GM08714 (cell line): ENCODE results near the gene PDIA3.
"Not testable (repeated sequence)": the region's sequence is repeated elsewhere in the genome, so short reads cannot be mapped to it uniquely, and the experiment has no call there.

Experiments used
- H3K4me3 ChIP-seq: fragments of 200-500 bp; sonication (Bioruptor generic); 2 replicates; pipeline ENCODE4 v1.5.1; 2014; ENCODE audit warnings: mild to moderate bottlenecking, low read length, inconsistent platforms
- ZNF274 ChIP-seq: IDR thresholded peaks from 2 replicates; pipeline ENCODE4 v1.6.1; 2012; ENCODE audit warnings: mild to moderate bottlenecking, low read depth, low read length

The PDIA3 gene

DNA sequence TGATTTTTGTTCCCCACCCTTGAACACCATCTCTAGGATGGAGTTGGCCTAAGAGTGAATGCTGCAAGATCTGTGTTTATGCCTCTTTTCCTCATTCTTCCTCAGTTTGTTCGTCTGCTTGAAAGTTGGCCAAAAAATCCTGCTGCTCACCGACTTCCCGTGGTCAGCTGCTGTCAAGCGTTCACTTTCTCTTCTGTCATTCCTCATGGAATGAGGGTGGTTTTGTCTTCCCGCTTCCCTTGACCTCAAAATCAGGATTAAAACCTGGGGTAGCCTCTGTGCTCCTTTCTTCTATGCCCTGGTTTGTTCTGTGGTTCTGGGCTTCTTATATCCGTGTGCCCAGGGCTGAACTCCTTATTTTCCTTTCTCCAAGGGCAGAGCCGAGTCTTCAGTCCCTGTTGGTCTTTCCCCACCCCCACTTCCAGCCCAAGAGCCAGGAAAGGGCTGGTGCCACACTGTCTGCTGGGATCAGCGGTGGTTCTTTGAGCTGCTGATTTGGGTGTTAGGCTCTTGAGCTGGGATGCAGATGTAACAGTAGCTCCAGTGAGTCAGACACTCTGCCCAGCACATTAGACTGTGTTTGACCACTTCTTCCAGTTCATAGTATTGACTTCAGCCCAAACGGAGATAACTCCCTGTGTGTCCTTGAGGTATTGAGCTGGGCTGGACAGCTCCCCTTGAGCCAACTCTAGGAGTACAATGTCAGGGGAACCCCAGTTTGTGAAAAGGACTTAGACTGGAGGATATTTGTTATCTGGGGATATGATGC lies 48.2 kb downstream of the PDIA3 start:
- TF ChIP-seq ZNF274 = no peak
- no peak overlapping the region for H3K4me3 ChIP-seq

DNA sequence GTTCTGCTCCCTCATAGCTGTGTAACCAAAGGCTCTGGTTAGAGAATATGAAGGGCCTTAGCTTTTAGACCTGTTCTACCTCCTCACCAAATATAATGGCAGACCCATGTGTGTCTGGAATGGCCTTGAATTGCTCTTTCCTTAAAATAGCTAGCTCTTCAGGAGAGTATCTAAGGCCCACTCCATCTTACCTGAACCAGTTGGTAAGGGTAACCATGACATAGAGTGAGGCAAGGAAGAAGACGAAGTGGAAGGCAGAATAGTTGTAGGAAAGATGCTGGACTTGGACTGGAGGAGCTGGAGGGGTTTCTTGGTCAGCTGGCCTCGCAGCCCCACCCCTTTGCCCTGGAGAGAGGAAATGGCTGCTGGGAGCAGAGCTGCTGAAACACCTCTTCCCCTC lies 49.0 kb downstream of the PDIA3 start:
- no peak for TF ChIP-seq ZNF274
- no peak overlapping the region for H3K4me3 ChIP-seq

DNA sequence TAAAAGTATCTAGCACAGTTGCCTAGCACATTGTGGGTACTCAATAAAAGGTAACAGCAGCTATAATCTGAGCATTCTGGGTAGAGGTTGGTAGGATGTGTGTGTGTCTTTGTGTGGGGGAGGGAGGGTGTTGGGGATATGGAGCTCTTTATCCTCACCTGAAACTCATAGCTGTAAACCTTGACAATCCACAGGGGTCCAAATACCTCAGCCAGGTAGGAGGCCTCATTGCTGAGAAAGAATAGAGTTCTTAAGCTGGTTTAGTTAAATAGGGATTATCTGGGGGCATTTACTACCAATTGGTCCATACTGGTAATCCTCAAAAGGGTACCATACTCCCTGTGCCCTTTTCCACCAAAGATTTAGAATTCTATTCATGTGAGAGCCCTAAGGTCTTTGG lies 49.8 kb downstream of the PDIA3 start:
- TF ChIP-seq ZNF274 = no peak
- H3K4me3 ChIP-seq = no peak overlapping the region

DNA sequence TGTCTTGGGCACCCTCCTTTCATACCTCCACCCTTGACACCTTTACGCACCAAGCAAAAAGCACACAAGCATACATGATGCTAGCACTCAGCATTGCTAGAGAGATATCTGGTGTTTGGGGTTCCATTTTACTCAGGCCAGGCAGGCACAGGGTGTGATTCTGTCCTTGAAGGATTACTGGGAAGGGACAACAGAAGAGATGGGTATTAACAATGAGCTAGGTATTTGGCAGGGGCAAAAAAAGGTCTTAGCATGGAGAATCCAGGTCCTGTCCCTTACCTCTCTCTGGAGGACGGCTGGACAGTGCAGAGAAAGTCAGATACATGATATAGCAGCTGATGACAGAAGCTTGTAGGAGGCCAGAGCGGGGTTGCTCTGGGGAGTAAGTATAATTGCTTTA lies 50.3 kb downstream of the PDIA3 start:
- TF ChIP-seq ZNF274 = no peak
- no peak overlapping the region for H3K4me3 ChIP-seq

DNA sequence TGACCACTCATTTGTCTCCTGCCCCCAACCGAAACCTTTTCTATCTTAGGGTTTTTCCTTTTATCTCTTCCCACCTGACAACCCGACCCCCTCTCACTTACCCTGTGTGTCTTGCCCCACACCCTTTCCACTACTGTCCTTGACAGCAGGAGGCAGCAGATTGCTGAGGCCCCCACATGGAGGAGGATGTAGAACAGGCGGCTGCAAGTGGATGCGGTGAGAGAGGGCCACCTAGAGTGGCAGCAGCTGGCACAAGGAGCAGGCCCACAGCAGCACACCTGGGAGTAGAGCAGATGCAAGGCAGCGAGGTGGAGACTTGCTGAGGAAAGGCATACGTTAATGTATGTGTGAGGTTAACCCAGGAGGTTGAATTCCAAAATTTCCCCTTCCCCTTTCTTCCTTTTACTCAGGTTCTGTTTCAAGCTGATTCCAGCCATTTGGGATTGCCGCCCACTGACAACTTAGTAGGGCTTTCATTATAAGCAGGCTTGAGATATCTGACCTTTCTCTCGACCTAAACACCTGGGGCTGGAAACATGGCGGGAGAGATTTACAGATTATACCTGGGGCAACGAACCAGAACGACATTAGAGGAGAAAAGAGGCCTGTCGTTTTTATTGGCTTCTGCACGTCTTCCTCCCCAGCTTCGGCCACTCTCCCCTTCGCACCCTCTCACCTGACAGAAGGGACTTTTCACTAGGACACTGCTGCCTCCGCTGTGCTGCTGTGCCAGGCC lies 53.1 kb downstream of the PDIA3 start:
- no peak for TF ChIP-seq ZNF274

DNA sequence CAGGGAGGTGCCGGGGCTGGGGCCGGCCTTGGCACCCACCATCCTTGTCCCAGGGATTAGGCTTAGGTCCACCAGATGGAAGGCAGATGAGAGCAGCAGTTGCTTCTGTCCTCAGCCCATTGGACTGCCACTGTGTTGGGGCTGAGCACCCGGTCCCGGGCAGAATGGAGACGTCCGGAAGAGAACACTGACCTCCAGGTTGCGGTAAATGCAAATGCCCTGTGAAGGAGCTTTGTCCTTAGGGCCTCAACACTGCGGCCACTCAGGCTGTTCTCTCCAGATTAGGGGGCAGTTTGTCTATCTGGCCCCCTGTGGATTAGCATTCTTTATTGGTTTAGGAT lies 53.7 kb downstream of the PDIA3 start, which contains the start of gene SERINC4:
Gene SERINC4 (minus strand): TSS at position 276 of the 341 bp plus-strand sequence. CDS start 234 bp downstream, at position 42.
- H3K4me3 ChIP-seq = peak within 1 kb of the TSS; percentile 82
- no peak for TF ChIP-seq ZNF274

More for the DNA sequence above, 53.1 kb downstream of the PDIA3 start:
- no peak overlapping the region for H3K4me3 ChIP-seq

DNA sequence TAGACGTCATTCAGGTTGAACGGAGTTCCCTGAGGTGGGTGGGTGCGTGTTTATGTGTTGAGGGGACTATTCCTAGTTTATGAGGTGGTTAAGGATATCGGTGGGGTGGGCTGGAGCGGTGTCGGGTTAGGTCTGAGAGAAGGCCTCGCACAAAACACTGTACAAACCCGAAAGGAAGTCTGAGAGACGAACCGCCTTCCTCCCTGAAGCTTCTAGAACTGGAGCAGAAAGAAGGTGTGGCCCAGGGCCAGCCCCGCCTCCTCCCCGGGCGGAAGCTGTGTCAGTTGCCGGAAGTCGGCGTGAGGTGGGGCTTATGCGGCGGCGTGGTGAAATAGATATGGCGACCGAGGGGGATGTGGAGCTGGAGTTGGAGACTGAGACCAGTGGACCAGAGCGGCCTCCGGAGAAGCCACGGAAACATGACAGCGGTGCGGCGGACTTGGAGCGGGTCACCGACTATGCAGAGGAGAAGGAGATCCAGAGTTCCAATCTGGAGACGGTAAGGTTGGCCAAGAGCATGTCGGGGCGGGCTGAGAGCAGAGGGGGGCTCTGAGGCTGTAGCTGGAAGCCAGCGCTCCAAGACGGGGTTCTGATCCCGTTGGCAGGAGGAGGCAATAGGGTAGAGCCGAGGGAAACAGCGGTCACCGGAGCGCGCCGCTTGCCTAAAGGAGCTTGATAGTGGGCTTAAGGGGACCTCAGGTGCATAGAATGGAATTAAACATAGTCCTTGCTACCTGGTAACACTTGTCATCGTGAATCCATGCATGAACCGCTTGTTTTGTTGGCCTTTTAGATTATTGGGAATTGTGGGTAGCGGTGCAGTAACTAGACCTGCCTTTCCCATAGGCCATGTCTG lies 54.3 kb downstream of the PDIA3 start, which contains the start of gene HYPK:
Gene HYPK (plus strand): TSS at position 314 of the 856 bp plus-strand sequence. CDS start 24 bp downstream, at position 338.
- peak within 1 kb of the TSS; percentile 82 for H3K4me3 ChIP-seq
- no peak for TF ChIP-seq ZNF274

DNA sequence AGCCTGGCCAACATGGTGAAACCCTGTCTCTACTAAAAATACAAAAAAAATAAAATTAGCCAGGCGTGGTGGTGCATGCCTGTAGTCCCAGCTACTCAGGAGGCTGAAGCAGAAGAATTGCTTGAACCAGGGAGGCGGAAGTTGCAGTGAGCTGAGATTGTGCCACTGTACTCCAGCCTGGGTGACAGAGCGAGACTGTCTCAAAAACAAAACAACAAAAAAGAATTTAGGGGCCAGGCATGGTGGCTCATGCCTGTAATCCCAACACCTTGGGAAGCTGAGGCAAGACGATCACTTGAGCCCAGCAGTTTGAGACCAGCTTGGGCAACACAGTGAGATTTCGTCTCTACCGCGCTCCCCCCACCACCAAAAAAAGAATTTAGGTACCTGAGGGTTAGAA lies 56.4 kb downstream of the PDIA3 start:
- not testable (repeated sequence) for H3K4me3 ChIP-seq

DNA sequence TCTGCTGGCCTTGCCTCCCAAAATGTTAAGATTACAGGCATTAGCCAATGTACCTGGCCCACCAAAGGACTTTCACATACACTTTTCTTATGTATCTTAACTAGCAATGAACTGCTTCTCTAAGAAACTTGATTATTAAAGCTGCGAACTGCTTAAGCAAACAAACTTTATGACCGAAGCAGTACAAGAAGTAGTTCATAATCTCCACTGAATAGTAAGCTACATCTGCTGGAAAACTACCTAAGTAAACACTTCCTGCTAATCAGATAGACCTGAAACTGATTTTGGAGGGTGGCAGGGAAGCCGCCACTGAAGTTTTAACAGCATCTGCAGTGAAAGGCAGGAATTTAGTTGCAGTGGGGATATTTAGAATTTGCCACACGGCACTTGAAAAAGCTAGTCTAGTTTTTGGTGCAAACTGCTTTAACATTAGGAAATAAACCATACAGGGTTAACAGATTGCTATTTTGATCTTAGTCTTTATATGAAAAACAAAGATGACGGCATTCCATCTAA lies 62.3 kb downstream of the PDIA3 start:
- H3K4me3 ChIP-seq = no peak overlapping the region

DNA sequence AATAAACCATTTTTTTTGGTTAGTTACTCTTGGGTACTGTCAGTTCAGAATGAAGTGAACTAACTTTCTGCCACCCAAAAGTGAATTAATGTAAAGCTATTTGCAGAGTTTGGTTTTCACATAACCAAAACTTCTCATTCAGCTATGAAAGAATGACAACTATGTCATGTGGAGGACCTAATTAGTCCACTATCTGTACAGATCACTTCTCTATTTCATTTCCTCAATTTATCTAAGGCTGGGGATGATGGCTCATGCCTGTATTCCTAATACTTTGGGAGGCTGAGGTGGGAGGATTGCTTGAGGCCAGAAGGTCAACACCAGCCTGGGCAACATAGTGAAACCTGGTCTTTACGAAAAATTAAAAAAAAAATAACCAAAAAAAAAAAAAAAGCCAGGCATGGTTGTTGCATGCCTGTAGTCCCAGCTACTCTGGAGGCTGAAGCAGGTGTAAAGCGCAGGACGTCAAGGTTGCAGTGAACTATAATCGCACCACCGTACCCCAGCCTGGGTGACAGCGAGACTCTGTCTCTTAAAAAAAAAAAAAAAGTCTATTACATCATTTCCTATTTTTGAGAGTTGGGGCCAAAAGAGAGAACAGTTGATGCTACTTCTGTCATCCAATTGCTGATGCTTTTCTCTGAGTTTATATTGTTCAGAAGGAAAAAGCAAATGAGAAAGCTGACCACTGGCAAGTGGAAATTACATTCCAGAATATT lies 62.9 kb downstream of the PDIA3 start:
- TF ChIP-seq ZNF274 = no peak
- H3K4me3 ChIP-seq = no peak overlapping the region

More for the DNA sequence above, 62.3 kb downstream of the PDIA3 start:
- no peak for TF ChIP-seq ZNF274

DNA sequence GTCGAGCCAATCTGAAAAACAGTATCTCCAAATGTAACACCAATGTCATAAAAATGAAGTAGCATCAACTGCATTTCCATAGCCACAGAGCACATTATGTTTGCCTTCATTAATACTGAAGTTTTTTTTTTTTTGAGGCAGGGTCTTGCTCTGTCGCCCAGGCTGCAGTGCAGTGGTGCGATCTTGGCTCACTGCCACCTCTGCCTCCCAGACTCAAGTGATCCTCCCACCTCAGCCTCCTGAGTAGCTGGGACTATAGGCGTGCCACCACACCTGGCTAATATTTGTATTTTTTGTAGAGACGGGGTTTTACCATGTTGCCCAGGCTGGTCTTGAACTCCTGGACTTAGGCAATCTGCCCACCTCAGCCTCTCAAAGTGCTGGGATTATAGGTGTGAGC lies 68.8 kb downstream of the PDIA3 start:
- not testable (repeated sequence) for H3K4me3 ChIP-seq

DNA sequence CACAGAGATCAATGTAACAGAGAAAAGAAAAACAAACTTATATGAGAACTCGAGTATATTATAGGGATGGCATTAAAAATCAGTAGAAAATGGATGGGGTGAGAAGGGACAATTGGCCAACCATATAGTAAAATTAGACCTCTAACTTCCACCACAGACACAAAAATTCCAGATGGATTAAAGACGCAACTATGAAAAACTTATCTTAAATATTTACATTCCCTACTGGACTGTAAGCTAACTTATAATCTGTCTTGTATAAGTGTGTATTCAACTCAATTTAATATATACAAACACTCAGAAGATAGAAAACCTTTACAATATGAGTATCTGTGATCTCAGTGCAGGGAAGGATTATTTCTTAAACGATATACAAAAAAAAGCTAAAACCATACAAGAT lies 75.3 kb downstream of the PDIA3 start:
- TF ChIP-seq ZNF274 = no peak
- H3K4me3 ChIP-seq = no peak overlapping the region
